ENCODE results near the gene CASS4.
"Not testable (repeated sequence)": the region's sequence is repeated elsewhere in the genome, so short reads cannot be mapped to it uniquely, and the experiment has no call there.

The CASS4 gene

DNA sequence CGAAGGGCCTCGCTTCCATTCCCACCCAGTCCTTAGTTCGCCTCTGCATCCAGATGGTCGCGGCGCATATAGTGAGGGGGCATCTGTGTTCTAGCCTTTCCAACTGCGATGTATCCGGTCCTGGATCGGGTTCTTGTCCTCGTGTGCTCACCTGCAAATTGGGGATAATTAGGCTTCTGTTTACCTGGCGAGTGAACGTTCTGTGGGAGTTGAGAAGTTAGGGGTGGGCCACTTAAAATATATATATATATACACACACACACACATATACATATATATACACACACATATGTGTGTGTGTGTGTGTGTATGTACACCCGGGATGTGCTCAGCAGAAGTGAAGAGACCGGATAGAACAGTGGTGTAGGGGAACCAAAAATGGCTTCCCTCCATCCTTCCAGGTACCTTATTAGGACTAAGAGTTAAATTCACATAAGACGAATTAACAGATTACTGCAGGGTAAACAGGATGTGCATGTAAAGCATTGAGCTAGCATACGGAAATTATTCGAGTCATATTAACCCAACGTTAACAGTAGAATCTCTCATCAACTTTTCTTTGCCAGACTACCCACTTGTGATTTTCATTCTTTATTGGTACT, 19.1 kb upstream of the CASS4 start:
- no peak for DNase-seq

DNA sequence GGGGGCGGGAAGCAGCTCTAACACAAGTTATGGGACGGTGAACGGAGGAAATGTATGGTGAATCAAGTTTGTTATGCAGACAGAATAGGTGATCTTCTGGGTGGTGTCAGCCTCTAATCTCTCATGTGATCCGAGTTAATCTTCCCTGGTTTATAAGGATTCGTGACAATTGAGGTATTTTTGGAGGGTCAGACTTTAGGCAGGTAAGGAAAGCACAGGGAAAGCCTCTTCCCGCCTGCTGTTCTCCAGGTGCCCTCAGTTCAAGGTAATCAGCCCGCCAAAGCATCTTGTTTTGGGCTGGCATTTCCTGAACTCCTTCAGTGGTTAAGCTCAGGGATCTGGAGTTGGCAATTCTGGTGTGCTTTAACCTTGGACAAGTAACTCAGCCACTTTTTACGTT, 18.4 kb upstream of the CASS4 start:
- DNase-seq = no peak

DNA sequence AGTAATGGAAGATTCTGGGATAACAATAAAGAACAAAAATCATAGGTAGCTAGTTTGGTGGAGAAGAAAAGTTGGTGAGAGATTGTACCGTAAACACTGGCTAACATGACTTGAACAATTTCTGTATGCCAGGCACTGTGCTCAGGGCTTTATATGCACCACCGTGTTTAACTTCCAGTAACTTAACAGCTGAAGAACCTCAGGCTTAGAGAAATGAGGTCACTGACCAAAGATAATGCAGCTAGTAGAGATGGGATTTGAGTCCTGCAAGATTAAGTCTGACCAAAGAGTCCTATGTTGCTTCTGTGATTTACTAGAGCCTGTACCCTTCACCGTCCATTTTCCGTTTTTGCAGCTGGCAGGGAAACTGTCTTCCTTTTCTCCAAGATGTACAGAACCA, 16.9 kb upstream of the CASS4 start:
- no peak for DNase-seq

DNA sequence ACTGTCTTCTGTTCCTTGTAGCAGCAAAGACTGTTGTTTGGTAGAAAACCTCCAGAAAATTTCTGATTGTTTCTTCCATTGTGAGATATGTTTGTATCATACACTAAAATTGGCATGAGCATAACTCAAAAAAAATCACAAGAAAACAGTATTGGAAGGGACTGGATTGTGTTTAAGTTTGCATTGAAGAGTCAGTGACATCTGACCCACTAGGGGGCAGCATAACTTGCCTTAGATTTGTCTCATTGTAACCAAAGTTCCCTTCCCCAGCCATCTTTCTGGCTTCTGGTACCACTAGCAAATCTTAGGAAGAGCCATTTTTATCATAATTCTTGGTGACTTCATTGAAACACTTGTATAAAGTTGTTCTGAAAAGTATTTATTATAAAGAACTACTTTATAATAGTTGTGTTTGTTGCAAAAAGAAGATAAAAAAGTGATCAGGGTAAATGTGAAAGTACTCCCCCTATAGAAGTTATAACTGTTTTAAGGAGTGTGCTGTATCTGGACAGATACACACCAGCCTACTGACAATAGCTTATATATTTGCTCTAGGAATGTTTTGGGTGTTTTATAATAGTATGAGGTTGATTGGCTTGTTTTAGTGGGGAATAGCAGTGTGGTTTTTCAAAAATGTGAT, 11.9 kb upstream of the CASS4 start:
- DNase-seq = no peak

DNA sequence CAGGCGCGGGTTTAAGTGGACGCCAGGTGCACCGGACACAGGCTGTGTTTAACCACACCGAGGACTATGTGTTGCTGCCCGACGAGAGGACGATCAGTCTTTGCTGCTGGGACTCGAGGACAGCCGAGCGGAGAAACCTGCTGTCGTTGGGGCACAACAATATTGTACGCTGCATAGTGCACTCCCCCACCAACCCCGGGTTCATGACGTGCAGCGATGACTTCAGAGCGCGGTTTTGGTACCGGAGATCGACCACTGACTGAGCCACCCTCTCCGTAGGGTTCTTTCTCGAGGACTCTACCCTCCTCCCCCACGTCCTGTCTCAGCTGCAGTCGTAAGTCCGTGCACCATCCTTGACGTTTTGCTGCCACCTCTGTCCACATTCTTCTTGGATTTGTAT, 8.6 kb upstream of the CASS4 start:
- no peak for DNase-seq

DNA sequence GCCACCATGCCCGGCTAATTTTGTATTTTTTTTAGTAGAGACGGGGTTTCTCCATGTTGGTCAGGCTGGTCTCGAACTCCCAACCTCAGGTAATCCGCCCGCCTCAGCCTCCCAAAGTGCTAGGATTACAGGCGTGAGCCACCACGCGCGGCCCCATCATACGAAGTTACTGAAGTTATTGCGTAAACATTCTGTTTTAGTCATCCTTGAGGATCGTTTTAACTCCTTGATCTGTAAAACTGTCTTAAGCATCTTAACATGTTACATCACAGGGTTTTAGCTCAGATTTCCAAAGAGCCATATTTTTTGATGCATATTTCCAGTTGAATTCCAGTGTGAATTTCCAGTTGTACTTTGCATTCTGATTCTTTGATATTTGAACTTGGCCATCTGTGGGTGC, 6.7 kb upstream of the CASS4 start:
- DNase-seq = not testable (repeated sequence)

DNA sequence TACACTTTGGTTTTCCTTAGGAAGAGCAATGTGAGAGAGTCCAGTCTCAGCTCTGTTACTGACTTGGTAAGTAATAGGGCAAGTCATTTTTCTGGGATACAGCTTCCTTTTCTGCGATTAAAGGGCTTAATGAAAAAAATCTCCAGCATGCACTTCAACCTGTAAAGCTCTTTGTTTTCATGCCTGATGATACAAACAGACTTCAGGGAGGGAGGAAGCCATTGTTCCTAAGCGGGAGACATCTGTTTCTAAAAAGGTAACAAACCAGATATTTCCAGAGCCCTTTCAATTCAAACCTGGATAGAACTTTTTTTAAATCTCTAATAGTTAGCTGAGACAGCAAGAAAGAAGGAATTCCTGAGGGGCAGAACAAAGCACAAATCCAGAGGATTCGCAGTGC, 5.2 kb upstream of the CASS4 start:
- no peak for DNase-seq

DNA sequence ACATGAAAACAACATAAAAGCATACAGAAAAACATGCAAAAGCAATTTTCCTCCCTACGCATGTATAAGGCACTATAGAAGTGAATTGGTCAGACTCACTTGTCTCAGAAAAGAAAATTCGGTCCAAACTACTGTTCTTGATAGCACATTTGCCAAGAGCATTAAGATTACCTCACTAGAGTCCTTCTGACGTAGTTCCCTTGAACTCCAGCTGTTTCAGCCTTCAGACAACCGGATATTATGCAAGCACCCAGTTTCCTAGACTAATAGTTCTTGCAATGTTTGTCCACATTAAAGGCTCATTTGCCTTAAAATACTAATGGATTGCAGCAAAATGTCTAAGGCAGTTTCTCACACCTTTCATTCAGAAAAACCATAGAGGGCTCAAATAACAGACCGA, 2.5 kb upstream of the CASS4 start:
- DNase-seq = no peak

DNA sequence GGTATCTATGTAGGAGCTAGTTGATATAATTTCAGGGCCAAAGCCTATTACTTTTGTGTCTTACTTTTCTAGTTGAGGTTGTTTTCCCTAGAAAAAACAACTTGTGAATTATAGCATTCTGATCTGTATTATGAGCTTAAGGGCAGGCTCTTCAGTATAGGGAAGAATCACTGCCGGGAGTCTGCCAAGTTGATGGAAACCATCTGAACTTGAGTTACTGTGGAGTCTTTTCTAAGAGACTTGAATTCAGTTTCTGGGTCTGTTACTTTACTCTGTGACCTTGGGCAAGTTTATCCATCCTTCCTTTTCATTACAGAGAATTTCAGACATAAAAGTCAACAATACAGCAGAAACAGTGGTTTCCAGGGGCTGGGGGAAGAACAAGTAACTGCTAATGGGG, 2.1 kb upstream of the CASS4 start:
- no peak for DNase-seq

DNA sequence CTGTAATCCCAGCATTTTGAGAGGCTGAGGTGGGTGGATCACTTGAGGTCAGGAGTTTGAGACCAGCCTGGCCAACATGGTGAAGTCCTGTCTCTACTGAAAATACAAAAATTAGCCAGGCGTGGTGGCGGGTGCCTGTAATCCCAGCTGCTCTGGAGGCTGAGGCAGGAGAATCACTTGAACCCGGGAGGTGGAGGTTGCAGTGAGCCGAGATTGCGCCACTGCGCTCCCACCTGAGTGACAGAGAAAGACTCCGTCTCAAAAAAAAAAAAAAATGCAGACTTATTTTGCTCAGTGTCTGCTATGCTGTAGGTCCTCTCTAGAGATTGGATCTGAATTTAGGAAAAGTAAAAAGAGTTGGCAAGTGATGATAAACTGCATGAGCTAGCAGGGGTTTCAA, 773 bp upstream of the CASS4 start:
- not testable (repeated sequence) for DNase-seq

DNA sequence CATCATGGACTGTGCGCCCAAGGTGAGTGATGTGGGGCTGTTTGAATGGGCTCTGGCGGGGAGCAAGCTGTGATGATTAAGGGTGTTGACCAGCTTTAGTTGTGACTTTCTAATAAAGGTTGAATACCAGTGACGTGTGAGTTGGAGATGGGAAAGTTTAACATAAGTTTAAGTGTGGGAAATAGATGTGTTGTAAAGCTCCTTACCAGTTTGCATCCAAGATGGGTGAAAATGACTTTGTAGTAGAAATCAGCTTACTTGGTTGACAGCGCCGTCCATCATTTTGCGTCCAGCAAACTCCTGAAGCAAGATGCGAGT, 372 bp downstream of the CASS4 start:
- no peak for DNase-seq

DNA sequence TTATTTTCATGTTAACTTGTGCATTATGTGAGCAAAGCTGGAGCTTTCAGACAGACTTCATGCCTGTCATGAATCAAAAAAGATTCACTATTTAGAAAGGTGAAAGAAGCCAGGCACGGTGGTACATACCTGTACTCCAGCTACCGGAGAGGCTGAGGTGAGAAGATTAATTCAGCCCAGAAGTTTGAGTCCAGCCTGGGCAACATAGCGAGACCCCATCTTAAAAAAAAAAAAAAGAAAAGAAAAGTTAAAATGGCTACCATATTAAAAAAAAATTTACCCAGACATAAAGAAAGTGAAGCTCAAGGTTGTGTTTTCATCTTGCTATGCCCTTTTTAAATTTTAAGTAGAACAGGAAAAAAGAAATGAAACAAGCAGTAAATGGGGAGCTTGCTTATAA, 889 bp downstream of the CASS4 start:
- DNase-seq = no peak

DNA sequence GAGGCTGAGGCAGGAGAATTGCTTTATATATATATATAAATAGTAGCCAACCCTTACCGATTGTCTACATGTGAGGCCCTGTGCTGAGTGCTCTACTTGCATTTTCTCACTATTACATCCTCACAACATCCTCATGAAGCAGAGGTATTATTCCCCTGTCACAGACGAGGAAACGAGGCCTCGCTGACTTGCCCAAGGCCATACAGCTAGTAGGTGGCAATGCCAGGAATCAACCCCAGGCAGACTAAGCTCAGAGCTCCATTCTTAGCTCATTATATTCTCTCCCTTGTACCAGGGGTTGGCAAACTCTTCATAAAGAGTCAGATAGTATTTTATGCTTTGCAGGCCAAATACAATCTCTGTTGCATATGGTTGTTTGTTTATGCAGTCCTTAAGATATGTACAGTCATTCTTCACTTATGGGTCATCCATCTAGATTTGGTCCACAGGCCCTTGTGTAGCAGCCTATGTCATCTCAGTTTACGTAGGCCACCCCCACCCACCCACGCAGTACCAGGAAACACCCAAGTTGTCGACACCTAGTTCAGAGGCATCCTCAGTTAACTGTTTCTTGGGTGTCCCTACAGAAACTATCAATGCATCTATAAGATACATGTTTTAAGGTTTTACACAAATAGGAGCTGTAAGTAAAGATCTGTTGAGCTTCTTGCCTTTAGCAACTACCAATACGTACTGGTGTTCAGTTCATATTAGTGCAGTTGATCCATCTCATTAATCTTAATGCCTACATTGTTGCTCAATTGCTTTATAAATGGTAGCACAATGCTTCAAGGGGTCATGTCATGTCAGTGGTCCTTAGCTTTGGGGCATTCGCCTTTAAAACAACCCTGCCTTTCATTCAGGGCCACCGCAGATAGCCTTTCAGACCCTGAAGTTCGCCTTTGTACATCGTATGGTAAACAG, 3.0 kb downstream of the CASS4 start:
- DNase-seq = no peak

DNA sequence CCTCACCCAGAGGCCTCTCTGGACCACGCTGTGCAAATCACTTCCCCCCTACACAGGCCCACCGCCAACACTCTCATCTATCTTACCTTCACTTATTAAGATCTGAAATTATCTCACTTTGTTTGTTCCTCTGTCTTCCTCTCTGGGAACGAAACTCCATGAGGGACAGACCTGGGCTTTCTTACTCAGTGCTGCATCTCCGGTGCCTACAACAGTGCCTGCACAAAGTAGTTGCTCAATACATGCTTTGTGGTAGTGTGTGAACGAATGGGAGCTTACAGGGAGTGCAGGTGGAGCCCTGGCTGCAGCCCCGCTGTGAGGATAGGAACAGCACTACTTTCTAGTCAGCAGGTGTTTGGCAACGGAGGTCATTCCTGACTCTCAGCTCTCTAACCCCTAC, 5.3 kb downstream of the CASS4 start:
- DNase-seq = no peak

DNA sequence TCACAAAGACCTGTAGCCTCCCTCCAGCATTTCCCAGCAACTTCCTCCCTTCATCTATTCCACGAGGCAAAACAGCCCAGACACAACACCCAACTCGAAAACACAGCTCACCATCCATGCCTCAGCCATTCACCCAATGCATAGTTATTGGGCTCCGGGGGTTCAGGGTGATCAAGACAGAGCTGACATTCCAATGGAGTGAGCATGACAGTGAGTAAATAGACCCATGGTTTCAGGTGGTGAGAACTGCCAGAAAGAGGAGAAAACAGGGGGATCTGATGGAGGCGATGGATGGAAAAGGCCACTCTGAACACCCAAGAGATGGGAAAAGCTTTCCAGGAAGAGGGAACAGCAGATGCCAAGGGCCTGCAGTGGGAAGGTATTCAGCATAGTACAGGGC, 5.9 kb downstream of the CASS4 start:
- DNase-seq = no peak

DNA sequence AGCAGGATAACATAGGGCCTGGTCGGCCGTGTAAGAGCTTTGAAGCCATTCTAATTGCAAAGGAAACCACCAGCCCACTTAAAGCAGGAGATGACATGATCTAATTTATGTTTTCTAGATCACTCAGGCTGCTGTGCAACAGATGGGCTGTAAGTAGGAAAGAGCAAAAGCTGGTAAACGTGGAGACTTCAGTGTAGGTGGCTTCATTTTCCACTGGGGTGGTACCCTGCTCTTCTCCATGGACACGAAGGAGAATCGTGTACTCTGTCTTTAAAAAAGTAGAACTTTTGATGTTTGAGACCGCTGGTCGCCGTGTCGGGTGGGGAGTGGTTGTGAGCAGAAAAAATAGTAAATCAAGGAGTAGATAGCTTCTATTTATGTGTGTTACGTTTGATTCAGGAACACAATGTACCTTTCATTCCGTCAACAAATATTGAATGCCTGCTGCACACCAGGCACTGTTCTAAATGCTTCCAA, 6.4 kb downstream of the CASS4 start:
- DNase-seq = no peak

DNA sequence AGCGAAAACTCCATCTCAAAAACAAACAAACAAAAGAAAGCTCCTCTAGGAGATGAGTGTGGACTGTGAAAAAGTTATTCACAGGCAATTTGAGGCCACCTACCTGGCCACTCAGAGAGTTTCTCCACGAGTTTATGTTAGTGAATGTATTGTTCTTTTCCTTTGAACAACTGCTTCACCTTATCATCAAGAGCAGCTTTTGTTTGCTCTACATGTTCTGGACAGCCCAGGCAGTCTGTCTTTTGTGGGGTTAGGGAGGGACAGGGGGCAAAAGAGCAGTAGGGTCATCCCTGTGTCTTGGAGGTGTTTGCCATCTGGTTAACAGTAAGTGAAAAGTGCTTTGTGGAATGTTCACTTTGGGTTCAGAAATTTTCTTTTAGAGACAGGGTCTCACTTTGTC, 8.0 kb downstream of the CASS4 start:
- DNase-seq = no peak

DNA sequence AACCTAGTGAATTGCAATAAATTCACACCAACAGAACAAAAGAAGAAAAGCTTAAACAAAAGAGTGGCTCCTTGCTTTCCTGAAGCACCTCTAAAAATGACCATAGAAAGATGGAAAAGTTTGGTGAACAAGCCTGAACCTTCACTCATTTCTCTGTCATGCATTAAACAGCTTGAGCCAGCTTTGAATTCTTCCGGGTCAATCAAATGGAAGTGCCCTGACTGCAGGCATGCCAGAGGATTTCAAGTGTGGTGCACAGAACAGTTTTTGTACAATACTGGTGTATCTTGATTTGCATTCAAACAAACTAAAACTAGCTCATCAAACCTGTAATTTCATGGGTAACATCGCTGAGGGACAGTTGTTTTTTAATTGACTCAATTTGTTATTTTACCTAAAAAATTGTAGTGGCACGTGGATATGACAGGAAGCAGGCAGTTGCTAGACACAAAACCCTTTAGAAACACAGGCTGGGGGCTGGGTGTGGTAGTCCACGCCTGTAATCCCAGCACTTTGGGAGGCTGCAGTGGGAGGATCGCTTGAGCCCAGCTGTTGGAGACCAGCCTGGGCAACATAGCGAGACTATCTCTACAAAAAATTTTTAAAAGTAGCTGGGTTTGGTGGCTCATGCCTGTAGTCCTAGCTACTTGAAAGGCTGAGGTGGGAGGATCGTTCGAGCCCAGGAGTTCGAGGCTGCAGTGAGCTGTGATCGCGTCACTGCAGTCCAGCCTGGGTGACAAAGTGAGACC, 9.1 kb downstream of the CASS4 start:
- no peak for DNase-seq

DNA sequence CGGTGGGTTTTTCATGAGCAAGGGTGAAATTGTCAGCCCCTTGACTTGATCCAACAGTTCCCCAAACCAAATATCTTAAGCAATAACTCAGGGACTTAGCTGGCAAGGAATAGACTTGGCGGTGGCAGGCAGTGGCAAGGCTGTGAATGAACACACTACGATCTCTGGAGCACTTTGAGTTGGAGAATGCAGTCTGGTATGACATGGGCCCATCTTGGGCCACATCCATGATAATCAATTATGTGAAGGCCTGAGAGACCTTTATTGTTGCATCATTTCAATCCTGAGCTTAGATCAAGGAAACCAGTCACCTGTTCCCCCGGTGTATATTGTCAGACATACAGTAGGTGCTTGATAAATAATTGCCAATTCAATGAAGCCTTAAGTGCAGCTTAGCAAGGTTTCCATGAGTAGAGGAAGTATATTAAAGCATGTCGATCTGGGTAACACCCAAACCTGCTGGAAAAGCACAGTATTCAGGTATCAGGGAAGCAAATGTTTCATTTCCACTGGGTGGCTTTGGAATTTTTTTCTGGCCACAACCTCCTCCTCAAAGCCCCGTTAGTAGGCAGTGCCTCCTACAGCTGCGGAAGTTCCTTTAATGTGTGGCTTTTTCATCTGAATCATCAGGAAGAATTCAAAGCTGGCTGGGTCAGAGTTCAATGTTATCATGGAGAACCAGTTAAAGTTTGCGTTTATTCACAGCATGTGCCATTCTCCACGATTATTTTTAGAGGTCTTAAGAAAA, 10.2 kb downstream of the CASS4 start:
- DNase-seq = no peak

DNA sequence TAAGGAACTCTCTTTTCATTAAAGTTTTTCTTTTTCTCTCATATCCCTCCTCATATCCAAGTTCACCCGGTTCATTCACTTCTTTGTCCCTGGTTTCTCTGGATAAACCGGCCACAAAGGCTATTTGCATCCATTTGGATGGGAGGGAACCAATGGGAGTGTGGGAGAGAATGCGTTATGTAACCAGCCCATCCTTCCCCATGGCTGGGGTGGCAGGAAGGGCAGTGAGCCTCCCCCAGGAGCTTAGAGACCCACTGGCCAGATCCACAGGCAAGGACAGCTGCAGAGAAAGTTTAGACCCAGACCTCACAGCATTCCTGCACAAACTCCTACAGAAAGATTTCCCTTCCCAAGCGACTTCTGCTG, 10.7 kb downstream of the CASS4 start:
- no peak for DNase-seq

DNA sequence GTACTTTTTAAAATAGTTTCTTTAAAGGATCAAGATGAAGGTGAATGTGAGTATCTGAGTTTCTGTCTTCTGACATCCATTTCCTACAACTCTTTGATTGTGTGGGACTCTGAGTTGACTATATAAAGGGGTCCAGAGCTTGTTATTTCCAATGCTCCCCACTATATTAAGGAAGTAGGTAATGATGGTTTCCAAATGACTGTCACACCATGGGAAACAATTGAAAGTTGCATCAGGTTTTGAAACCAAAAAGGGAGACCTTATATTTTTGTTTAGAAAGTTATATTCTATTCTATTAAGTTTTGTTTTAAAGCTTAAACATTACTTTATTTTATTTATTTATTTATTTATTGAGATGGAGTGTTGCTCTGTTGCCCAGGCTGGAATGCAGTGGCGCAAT, 11.2 kb downstream of the CASS4 start:
- DNase-seq = no peak

DNA sequence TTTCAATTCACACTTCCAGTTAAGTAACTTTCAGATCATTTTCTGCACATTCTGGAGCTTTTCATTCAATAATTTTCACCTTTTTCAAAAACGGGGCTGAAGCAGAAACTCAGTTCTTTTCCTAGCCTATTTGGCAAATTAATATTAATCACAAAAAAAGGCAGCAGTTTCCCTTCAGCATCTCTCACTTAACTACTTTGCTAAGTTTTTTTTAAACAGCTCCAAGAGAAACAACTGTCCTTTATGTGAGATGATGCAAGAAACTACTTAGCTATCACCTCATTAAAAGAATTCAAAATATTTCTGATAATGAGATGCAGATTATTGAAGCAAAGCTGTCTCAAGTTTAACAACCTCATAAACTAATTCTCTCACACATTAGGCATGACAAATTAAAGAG, 11.8 kb downstream of the CASS4 start:
- no peak for DNase-seq

DNA sequence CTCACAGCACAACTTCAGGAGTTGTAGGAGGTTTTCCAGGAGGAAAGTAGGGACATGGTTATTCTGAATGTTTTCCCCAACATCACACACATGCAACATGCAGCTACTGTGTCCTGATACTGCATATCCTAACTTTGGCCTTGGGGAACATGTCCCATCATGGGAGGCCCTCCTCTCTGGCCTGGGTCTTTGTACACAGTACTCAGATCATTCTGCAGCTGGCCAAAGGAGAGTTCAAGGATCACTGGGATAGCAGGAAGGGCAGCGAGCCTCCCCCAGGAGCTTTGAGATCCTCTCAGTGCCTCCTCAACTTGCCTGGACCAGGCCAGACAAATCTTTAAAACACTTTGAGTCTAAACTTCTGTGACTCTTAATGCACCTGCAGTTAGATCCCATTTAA, 12.9 kb downstream of the CASS4 start:
- DNase-seq = no peak

Data from cerebellar nuclear complex (tissue), 1 donor.